ENCODE data around the gene ZNF280B.
"Not testable (repeated sequence)": the region's sequence is repeated elsewhere in the genome, so short reads cannot be mapped to it uniquely, and the experiment has no call there.

Gene ZNF280B

DNA sequence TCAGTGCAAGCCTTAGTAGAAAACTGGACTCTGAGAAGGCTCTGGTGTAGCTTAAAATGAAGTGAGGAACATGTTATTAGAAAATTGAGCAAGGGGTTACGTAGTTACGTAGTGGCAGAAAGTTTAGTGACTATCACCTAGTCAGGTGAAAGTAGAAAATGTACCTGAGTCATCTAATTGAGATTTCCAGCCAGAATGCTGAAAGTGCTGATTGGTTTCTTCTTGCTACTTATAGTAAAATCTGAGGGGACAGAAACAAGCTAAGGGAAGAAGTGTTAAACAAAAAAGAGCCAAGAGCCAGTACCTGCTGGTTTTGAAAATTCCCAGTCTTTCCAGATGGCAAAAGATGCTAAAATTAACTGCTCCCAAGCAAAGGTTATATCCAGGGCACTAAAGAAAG lies 29.4 kb downstream of the ZNF280B start:
- H3K4me3 ChIP-seq (ENCODE audit: low read depth, low read length), result no peak overlapping the region
- TF ChIP-seq CTCF (IDR thresholded peaks at IDR 0.05; ENCODE audit: low read depth, low read length), result no peak
- TF ChIP-seq POLR2A (IDR thresholded peaks at IDR 0.05; ENCODE audit: extremely low read depth, insufficient read length), result no peak
- no peak for TF ChIP-seq MAX (IDR thresholded peaks at IDR 0.05; ENCODE audit: low read depth, low read length)
- TF ChIP-seq MYC (IDR thresholded peaks at IDR 0.05; ENCODE audit: low read depth, low read length), result no peak
- DNase-seq (ENCODE audit: low read depth), result no peak

GRCh38 chr22:22478470-22478869 lies 30.1 kb downstream of the ZNF280B start:
- DNase-seq (ENCODE audit: low read depth), result no peak
- H3K4me3 ChIP-seq (ENCODE audit: low read depth, low read length), result no peak overlapping the region
- TF ChIP-seq POLR2A (IDR thresholded peaks at IDR 0.05; ENCODE audit: extremely low read depth, insufficient read length), result no peak
- TF ChIP-seq MYC (IDR thresholded peaks at IDR 0.05; ENCODE audit: low read depth, low read length), result no peak
- TF ChIP-seq MAX (IDR thresholded peaks at IDR 0.05; ENCODE audit: low read depth, low read length), result no peak
- TF ChIP-seq CTCF (IDR thresholded peaks at IDR 0.05; ENCODE audit: low read depth, low read length), result no peak

GRCh38 chr22:22474733-22475132 lies 33.8 kb downstream of the ZNF280B start:
- no peak overlapping the region for H3K4me3 ChIP-seq (ENCODE audit: low read depth, low read length)
- DNase-seq (ENCODE audit: low read depth), result no peak
- TF ChIP-seq POLR2A (IDR thresholded peaks at IDR 0.05; ENCODE audit: extremely low read depth, insufficient read length) (no peak), MAX (IDR thresholded peaks at IDR 0.05; ENCODE audit: low read depth, low read length) (no peak), MYC (IDR thresholded peaks at IDR 0.05; ENCODE audit: low read depth, low read length) (no peak), CTCF (IDR thresholded peaks at IDR 0.05; ENCODE audit: low read depth, low read length) (no peak)

DNA sequence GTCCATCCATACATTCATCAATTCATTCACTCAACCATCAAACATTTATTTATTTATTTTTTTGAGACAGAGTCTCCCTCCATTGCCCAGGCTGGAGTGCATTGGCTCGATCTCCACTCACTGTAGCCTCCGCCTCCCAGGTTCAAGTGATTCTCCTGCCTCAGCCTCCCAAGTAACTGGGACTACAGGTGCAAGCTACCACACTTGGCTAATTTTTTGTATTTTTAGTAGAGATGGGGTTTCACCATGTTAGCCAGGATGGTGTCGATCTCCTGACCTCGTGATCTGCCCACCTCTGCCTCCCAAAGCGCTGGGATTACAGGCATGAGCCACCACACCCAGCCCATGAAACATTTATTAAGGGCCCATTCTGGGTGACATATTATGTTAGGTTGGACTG lies 37.4 kb downstream of the ZNF280B start:
- DNase-seq (ENCODE audit: low read depth); H3K4me3 ChIP-seq (ENCODE audit: low read depth, low read length): not testable (repeated sequence)

DNA sequence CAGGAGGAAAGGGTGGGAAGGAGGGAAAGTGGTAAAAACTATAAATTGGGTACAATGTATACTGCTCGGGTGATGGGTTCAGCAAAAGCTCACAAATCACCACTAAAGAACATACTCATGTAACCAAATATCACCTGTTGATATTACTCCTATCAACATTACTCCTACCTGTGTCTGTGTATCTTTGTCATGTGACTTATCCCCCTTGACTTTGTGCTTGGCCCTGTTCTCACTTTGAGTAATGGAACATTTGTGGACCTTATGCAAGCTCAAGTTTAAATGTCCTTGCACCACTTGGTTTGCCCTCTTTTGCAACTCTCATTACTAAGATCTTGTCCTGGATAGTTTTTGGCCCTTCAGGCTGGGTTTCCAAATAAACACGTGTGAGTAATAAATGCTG lies 39.0 kb downstream of the ZNF280B start:
- TF ChIP-seq POLR2A (IDR thresholded peaks at IDR 0.05; ENCODE audit: extremely low read depth, insufficient read length) (no peak), MAX (IDR thresholded peaks at IDR 0.05; ENCODE audit: low read depth, low read length) (no peak), MYC (IDR thresholded peaks at IDR 0.05; ENCODE audit: low read depth, low read length) (no peak), CTCF (IDR thresholded peaks at IDR 0.05; ENCODE audit: low read depth, low read length) (no peak)
- no peak overlapping the region for H3K4me3 ChIP-seq (ENCODE audit: low read depth, low read length)
- DNase-seq (ENCODE audit: low read depth), result no peak

DNA sequence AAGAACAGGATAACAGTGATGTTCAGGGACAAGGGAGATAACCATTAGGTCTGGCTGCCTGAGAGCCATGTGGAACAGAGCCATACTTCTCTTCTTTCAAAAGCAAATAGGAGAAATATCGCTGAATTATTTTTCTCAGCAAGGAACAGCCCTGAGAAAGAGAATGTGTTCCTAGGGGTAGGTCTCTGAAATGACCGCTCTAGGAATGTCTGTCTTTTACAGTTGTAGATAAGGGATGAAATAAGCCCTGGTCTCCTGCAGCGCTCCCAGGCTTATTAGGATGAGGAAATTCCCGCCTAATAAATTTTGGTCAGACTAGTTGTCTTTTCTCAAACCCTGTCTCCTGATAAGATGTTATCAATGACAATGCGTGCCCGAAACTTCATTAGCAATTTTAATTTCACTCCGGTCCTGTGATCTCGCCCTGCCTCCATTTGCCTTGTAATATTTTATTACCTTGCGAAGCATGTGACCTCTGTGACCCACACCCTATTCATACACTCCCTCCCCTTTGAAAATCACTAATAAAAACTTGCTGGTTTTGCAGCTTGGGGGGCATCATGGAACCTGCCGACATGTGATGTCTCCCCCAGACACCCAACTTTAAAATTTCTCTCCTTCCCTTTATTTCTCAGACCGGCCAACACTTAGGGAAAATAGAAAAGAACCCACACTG lies 39.6 kb downstream of the ZNF280B start:
- not testable (repeated sequence) for H3K4me3 ChIP-seq (ENCODE audit: low read depth, low read length); DNase-seq (ENCODE audit: low read depth)

DNA sequence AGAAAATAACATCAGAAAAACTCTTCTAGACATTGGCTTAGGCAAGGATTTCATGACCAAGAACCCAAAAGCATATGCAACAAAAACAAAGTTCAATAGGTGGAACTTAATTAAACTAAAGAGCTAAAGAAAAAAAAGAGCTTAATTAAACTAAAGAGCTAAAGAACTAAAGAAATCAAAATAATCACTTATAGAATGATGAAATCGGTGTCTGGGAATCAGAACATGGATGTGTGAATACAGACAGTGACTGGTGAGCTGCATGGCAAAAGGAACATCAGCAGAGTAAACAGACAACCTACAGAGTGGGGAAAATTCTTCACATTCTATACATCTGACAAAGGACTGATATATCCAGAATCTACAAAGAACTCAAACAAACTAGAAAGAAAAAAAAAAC lies 41.4 kb downstream of the ZNF280B start:
- H3K4me3 ChIP-seq (ENCODE audit: low read depth, low read length), result no peak overlapping the region
- TF ChIP-seq CTCF (IDR thresholded peaks at IDR 0.05; ENCODE audit: low read depth, low read length), result no peak
- no peak for TF ChIP-seq POLR2A (IDR thresholded peaks at IDR 0.05; ENCODE audit: extremely low read depth, insufficient read length)
- TF ChIP-seq MYC (IDR thresholded peaks at IDR 0.05; ENCODE audit: low read depth, low read length), result no peak
- no peak for TF ChIP-seq MAX (IDR thresholded peaks at IDR 0.05; ENCODE audit: low read depth, low read length)
- no peak for DNase-seq (ENCODE audit: low read depth)
